Left lung (tissue), 10 donors: Measurements from ENCODE around the gene CORO7. TPM values are rescaled to one million over a fixed set of nuclear protein-coding genes. Genes with fewer than 3 reads are reported as not detected.
A peak's percentile ranks its signal among the peaks of the same experiment; 100 is the strongest.

Experiments used
- ATAC-seq: fragments of 200-7000 bp; cut with Tn5 transposase; one replicate; pipeline ENCODE4 v1.9.1; 2020; ENCODE audit warnings: moderate library complexity
- DNase-seq, 4 donors: peaks; one replicate each; pipeline ENCODE4 v3.0.0-alpha.2; 2013 to 2020
- H3K27ac ChIP-seq, 2 donors: fragments of 200-600 bp; sonication (generic) in 1 of 2; one replicate each; pipeline versions ENCODE4 v1.5.0 to v1.8.0; 2020 to 2021
- H3K27me3 ChIP-seq, 2 donors: fragments of 200-600 bp; sonication (generic) in 1 of 2; one replicate each; pipeline versions ENCODE4 v1.5.0 to v1.8.0; 2020 to 2021
- H3K36me3 ChIP-seq, 2 donors: fragments of 200-600 bp; sonication (generic) in 1 of 2; one replicate each; pipeline versions ENCODE4 v1.5.0 to v1.8.0; 2020 to 2021
- H3K4me1 ChIP-seq, 2 donors: fragments of 200-600 bp; one replicate each; pipeline ENCODE4 v1.8.0; 2021
- H3K4me3 ChIP-seq, 2 donors: fragments of 200-600 bp; sonication (generic) in 1 of 2; one replicate each; pipeline versions ENCODE4 v1.5.0 to v1.8.0; 2020 to 2021; ENCODE audit warnings: mild to moderate bottlenecking in 1 of 2
- H3K9me3 ChIP-seq, 2 donors: fragments of 200-600 bp; sonication (generic) in 1 of 2; one replicate each; pipeline versions ENCODE4 v1.5.0 to v1.8.0; 2020 to 2021
- CTCF ChIP-seq, 2 donors: fragments of 200-600 bp; sonication (generic) in 1 of 2; IDR thresholded peaks; one replicate each; pipeline versions ENCODE4 v1.5.0 to v1.8.0; 2021; ENCODE audit warnings: antibody characterized with exemption in 2 of 2
- intact Hi-C, 2 donors: fragments of 100-400 bp; cut with DNase I; formaldehyde crosslinking; loops; one replicate each; pipeline versions ENCODE4 v1.11.2 to v1.14.2; 2022
- polyA plus RNA-seq, 6 donors: library from polyadenylated mRNA; unstranded; fragments of 120-200 nt; gene quantifications; one replicate each; pipeline ENCODE4 v1.2.1, GENCODE V29; 2013; ENCODE audit not compliant: insufficient read length in 6 of 6
- total RNA-seq, 2 donors: library from RNA; stranded (reverse); fragmentation: NEBNext Ultra II Directional; extraction: Animal tissue kit (Norgen Biotek cat#: 25700); gene quantifications; one replicate each; pipeline ENCODE4 v1.2.1, GENCODE V29; 2021
- donor health status: DM: no; HTN: yes; CAD: no.
- donor health status: DM: no; HTN: no; CAD: no.

Gene CORO7
- total and polyA plus RNA-seq, 8 donors = 15.7 to 81.7 (median 21.6) TPM

- ATAC-seq = no peak
- H3K4me3 ChIP-seq = no peak overlapping the region
- intact Hi-C loops = no loop called here
- H3K4me1 ChIP-seq = peaks cover 7 to 29% of the 10 kb centered on the region in 2 donors
- no peak for DNase-seq
- H3K9me3 ChIP-seq = no peaks in the 10 kb centered on the region
- peaks cover 0 to 84% of the 10 kb centered on the region in 2 donors for H3K36me3 ChIP-seq
- no peak overlapping the region for H3K27ac ChIP-seq
- no peak for TF ChIP-seq CTCF (IDR thresholded peaks at IDR 0.05)
- no peaks in the 10 kb centered on the region for H3K27me3 ChIP-seq
Observed at GRCh38 chr16:4381072-4381934, 35.1 kb downstream of the CORO7 start.

- no peak for TF ChIP-seq CTCF (IDR thresholded peaks at IDR 0.05)
- intact Hi-C loops = no loop called here
- ATAC-seq (no peak), DNase-seq (no peak)
- Histone ChIP-seq H3K27ac (no peak overlapping the region), H3K9me3 (no peaks in the 10 kb centered on the region), H3K36me3 (peaks cover 0 to 81% of the 10 kb centered on the region in 2 donors), H3K27me3 (no peaks in the 10 kb centered on the region), H3K4me3 (no peak overlapping the region), H3K4me1 (peaks cover 16 to 38% of the 10 kb centered on the region in 2 donors)
Observed at GRCh38 chr16:4380119-4381063, 36.0 kb downstream of the CORO7 start.

DNA sequence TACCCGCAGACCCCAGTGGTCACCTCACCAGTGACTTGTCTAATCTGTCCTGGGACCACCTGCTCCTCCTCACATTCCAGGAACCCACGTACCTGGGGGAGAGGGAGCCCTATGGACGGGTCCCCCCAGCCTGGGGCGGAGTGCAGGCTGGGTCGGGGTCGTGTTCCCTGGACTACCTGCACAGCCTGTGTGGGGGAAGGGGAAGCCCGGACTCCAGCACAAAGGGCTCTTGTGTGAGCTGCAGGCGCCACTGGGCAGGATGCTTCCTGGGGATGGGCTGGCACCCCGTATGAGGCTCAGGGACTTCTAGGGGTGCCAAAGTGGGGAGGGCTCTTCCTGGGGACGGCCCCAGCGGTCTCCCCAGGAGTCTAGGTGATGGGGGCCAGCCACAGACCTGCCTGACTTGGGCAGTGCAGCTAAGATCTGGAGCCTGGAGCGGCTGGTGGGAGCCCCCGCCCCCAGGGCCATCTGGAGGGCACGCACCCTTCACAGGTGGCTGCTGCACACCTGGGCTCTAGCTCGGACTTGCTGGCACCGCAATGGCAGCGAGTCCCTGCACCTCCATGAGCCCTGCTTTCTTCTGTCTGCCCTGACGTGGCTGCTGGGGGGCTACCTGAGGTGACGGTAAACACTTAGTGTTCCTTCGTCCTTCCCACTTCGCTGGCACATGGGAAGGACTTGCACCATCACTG lies 37.3 kb downstream of the CORO7 start:
- Histone ChIP-seq H3K27me3 (no peaks in the 10 kb centered on the region), H3K4me3 (no peak overlapping the region), H3K4me1 (peaks cover 28 to 51% of the 10 kb centered on the region in 2 donors), H3K9me3 (no peaks in the 10 kb centered on the region), H3K27ac (no peak overlapping the region), H3K36me3 (peaks cover 0 to 69% of the 10 kb centered on the region in 2 donors)
- TF ChIP-seq CTCF (IDR thresholded peaks at IDR 0.05) = no peak
- DNase-seq (no peak), ATAC-seq (no peak)
- intact Hi-C loops = no loop called here

DNA sequence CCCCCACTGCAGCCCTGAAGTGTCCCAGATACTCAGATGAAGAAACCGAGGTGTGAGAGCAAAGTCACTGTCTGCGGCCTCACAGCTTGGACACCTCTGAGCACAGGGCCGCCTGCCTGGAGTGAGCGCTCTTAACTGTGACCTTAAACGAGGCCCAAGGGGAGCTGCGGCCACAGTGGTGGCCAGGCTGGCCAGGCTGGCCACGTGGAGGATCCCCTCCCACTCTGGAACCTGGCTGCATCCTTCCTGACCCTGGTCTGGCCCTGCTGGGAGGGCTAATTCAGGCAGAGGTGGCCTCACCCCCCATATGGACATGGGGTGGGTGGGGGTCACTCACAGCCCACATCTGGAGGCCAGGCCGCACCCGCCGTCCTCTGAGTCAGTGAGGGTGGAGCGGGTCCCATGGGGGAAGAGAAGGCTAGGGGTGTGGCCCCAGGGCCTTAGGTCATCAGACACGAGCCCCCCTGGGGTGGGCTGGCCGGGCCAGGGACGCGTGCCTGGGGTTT lies 38.2 kb downstream of the CORO7 start:
- no peak for ATAC-seq
- no peaks in the 10 kb centered on the region for H3K9me3 ChIP-seq
- H3K27ac ChIP-seq = peak overlapping the region in 1 of 2 donors; percentile 73
- no peak overlapping the region for H3K4me3 ChIP-seq
- peaks cover 0 to 59% of the 10 kb centered on the region in 2 donors for H3K36me3 ChIP-seq
- intact Hi-C loops = no loop called here
- no peaks in the 10 kb centered on the region for H3K27me3 ChIP-seq
- no peak for DNase-seq
- TF ChIP-seq CTCF (IDR thresholded peaks at IDR 0.05) = no peak
- peaks cover 33 to 60% of the 10 kb centered on the region in 2 donors for H3K4me1 ChIP-seq
